ENCODE results near the gene CENPT. TPM values are rescaled to one million over a fixed set of nuclear protein-coding genes. Genes with fewer than 3 reads are reported as not detected.

CENPT gene
- total and polyA plus RNA-seq, 2 of the 13 experiments (the other 11 are each of a cell fraction or from before 2014, with no cell fraction given) = 40.9 to 43.3 TPM

DNA sequence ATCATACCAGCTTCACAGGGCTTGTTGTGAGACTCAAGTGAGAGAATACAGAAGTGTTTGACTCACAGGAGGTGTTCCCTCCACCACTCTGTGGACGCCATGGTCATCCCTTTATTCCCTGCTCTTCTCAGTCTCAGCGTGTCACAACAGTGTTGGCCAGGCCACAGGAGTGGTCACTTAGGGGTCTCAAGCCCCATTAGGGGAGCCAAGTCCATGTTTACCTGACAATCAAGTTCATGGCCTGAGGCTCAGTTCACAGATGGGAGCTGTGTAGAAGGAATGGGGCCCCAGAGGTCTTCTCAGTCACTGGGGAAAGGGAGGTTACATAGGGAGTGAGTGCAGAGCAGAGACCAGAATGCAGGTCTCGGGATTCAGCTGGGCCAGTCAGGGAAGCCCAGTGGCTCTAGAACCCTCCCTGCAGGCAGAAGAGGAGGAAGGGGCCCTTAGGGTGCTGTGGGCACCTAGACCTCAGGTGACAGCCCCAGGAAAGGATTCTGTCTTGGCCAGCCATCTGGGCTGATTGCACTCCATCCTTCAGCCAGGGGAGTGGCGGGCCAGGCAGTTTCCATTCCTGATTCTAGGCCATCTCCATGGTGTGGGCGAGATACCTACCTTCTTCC, 9.5 kb upstream of the CENPT start:
- ChIA-PET CTCF (ENCODE audit: low intra/inter-chr PET ratio, low total read pairs) (no interaction called here), POLR2A (interaction anchor here (0.8 to 3.3 kb wide), 9 partner anchors 9 to 87 kb away, joined by 3 to 21 read pairs (median 6); partner anchors contain the start of genes CENPT, EDC4, LCAT and NUTF2)
- 46% methylated on average over 5 of the region's 5 CpGs for WGBS (ENCODE audit: low lambda C conversion rate)
- DNase-seq (ENCODE audit: low spot score) = no peak
- ATAC-seq = peak; percentile 41
- H3K9ac ChIP-seq (ENCODE audit: insufficient read depth, low read depth, low read length) = peak overlapping the region; percentile 68
- H3K79me2 ChIP-seq (ENCODE audit: insufficient read depth, low read length) = peaks cover 92% of the 10 kb centered on the region
- peaks cover 10 to 30% of the 10 kb centered on the region in 2 experiments; a peak in 4 of 5 replicates for H3K36me3 ChIP-seq (replicated peaks in 1 of 2; ENCODE audit: control insufficient read depth in 1 of 2, insufficient read depth in 2 of 2, low read length in 2 of 2)
- in situ Hi-C loops (cut with HindIII; ENCODE audit: extremely low pct_ligation_motif_present, low pct_unique_long_range_greater_than_20kb) = no loop called here
- no TSS peak for BruUV-seq (replicated peaks)
- no peaks in the 10 kb centered on the region for H3K9me3 ChIP-seq (ENCODE audit: low read length)
- H4K20me1 ChIP-seq (ENCODE audit: insufficient read depth, low read length) = peaks cover 61% of the 10 kb centered on the region
- H3K27me3 ChIP-seq (ENCODE audit: control insufficient read depth in 1 of 2, insufficient read depth in 2 of 2, low read length in 2 of 2) = no peaks in the 10 kb centered on the region
- intact Hi-C loops (cut with micrococcal nuclease; ENCODE audit: unreplicated experiment) = loop anchor here (1.0 kb wide), 1 partner anchor 11 kb away; the partner anchor contains the start of gene NUTF2
- peak overlapping the region in 1 of 3 experiments; percentile 35; a peak in 2 of 6 replicates for H3K4me3 ChIP-seq (replicated peaks in 1 of 3; ENCODE audit: insufficient read depth in 1 of 3, low read depth in 2 of 3, low read length in 3 of 3)
- H3K27ac ChIP-seq (ENCODE audit: extremely low read length, insufficient read depth, low read length) = peak overlapping the region; percentile 89
- H3K4me1 ChIP-seq (ENCODE audit: insufficient read depth, low read length) = peaks cover 64% of the 10 kb centered on the region
- no peak for FAIRE-seq
- H2AFZ ChIP-seq (ENCODE audit: low read length) = no peak overlapping the region
- H3K4me2 ChIP-seq (ENCODE audit: low read depth, low read length) = peak overlapping the region; percentile 65
- peak; percentile 71 for TF ChIP-seq SKI (IDR thresholded peaks at IDR 0.05; ENCODE audit: partially characterized antibody)
- 0 out of 2 replicates have a peak, but pooled peaks have one; percentile 25 for TF ChIP-seq FOXO1 (CRISPR knock-in tag; IDR thresholded peaks at IDR 0.05)
- TF ChIP-seq ZFY (CRISPR knock-in tag; IDR thresholded peaks at IDR 0.05) = 0 out of 2 replicates have a peak, but pooled peaks have one; percentile 9
- TF ChIP-seq ZNF44 (CRISPR knock-in tag; IDR thresholded peaks at IDR 0.05) = no peak
- peak; percentile 56 for TF ChIP-seq BCL6 (CRISPR knock-in tag; IDR thresholded peaks at IDR 0.05)
- TF ChIP-seq HNF4A (CRISPR knock-in tag; IDR thresholded peaks at IDR 0.05) = peak; percentile 72
- no peak; the same call in 1 of the 2 replicates for TF ChIP-seq SMAD3 (CRISPR knock-in tag; IDR thresholded peaks at IDR 0.05)
- TF ChIP-seq GLI4 (CRISPR knock-in tag; IDR thresholded peaks at IDR 0.05; ENCODE audit: borderline replicate concordance) = no peak
- peak; percentile 40 for TF ChIP-seq NCOR1 (IDR thresholded peaks at IDR 0.05; ENCODE audit: borderline replicate concordance, low read length)
- TF ChIP-seq NONO (IDR thresholded peaks at IDR 0.05) = no peak
- TF ChIP-seq NONO (CRISPR knock-in tag; conservative IDR thresholded peaks at IDR 0.05) = no peak
- TF ChIP-seq ZSCAN20 (CRISPR knock-in tag; IDR thresholded peaks at IDR 0.05; ENCODE audit: borderline replicate concordance) = no peak
- TF ChIP-seq, protein P1, sequence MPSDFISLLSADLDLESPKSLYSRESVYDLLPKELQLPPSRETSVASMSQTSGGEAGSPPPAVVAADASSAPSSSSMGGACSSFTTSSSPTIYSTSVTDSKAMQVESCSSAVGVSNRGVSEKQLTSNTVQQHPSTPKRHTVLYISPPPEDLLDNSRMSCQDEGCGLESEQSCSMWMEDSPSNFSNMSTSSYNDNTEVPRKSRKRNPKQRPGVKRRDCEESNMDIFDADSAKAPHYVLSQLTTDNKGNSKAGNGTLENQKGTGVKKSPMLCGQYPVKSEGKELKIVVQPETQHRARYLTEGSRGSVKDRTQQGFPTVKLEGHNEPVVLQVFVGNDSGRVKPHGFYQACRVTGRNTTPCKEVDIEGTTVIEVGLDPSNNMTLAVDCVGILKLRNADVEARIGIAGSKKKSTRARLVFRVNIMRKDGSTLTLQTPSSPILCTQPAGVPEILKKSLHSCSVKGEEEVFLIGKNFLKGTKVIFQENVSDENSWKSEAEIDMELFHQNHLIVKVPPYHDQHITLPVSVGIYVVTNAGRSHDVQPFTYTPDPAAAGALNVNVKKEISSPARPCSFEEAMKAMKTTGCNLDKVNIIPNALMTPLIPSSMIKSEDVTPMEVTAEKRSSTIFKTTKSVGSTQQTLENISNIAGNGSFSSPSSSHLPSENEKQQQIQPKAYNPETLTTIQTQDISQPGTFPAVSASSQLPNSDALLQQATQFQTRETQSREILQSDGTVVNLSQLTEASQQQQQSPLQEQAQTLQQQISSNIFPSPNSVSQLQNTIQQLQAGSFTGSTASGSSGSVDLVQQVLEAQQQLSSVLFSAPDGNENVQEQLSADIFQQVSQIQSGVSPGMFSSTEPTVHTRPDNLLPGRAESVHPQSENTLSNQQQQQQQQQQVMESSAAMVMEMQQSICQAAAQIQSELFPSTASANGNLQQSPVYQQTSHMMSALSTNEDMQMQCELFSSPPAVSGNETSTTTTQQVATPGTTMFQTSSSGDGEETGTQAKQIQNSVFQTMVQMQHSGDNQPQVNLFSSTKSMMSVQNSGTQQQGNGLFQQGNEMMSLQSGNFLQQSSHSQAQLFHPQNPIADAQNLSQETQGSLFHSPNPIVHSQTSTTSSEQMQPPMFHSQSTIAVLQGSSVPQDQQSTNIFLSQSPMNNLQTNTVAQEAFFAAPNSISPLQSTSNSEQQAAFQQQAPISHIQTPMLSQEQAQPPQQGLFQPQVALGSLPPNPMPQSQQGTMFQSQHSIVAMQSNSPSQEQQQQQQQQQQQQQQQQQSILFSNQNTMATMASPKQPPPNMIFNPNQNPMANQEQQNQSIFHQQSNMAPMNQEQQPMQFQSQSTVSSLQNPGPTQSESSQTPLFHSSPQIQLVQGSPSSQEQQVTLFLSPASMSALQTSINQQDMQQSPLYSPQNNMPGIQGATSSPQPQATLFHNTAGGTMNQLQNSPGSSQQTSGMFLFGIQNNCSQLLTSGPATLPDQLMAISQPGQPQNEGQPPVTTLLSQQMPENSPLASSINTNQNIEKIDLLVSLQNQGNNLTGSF (CRISPR knock-in tag; IDR thresholded peaks at IDR 0.05) = peak; percentile 61; the same call in 1 of the 2 replicates
- TF ChIP-seq XRCC5 (optimal IDR thresholded peaks at IDR 0.05; ENCODE audit: low read length) = peak; percentile 18
- TF ChIP-seq, protein P2, sequence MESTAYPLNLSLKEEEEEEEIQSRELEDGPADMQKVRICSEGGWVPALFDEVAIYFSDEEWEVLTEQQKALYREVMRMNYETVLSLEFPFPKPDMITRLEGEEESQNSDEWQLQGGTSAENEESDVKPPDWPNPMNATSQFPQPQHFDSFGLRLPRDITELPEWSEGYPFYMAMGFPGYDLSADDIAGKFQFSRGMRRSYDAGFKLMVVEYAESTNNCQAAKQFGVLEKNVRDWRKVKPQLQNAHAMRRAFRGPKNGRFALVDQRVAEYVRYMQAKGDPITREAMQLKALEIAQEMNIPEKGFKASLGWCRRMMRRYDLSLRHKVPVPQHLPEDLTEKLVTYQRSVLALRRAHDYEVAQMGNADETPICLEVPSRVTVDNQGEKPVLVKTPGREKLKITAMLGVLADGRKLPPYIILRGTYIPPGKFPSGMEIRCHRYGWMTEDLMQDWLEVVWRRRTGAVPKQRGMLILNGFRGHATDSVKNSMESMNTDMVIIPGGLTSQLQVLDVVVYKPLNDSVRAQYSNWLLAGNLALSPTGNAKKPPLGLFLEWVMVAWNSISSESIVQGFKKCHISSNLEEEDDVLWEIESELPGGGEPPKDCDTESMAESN (CRISPR knock-in tag; conservative IDR thresholded peaks at IDR 0.05) = peak; percentile 27; the same call in 1 of the 2 replicates
- TF ChIP-seq RELA (CRISPR knock-in tag; IDR thresholded peaks at IDR 0.05) = 0 out of 2 replicates have a peak, but pooled peaks have one; percentile 66
- peak; percentile 47; the same call in 1 of the 2 replicates for TF ChIP-seq SP4 (CRISPR knock-in tag; IDR thresholded peaks at IDR 0.05)
- peak; percentile 82 for TF ChIP-seq RARA (CRISPR knock-in tag; IDR thresholded peaks at IDR 0.05)
- TF ChIP-seq RXRB (CRISPR knock-in tag; IDR thresholded peaks at IDR 0.05; ENCODE audit: borderline replicate concordance) = peak; percentile 27; the same call in 1 of the 2 replicates
